HTERT RPE-1 (cell line): ENCODE data around the gene MID1IP1.

Source experiments
- in situ Hi-C: fragments of 300-500 bp; cut with MboI; formaldehyde crosslinking; loops from 4 replicates; pipeline ENCODE4 v1.14.3; 2020; ENCODE audit warnings: low sequenced_read_pairs

The MID1IP1 gene

GRCh38 chrX:38811515-38812243 lies 10.4 kb downstream of the MID1IP1 start:
- in situ Hi-C loops, result no loop called here

- in situ Hi-C loops, result no loop called here
Observed at GRCh38 chrX:38816155-38816554, 14.9 kb downstream of the MID1IP1 start.

GRCh38 chrX:38817004-38817703 lies 15.9 kb downstream of the MID1IP1 start:
- in situ Hi-C loops, result no loop called here

- in situ Hi-C loops, result no loop called here
Observed at GRCh38 chrX:38819163-38819562, 17.9 kb downstream of the MID1IP1 start.

- in situ Hi-C loops, result no loop called here
Observed at GRCh38 chrX:38819709-38820108, 18.4 kb downstream of the MID1IP1 start.

- in situ Hi-C loops, result no loop called here
Observed at GRCh38 chrX:38820751-38821150, 19.5 kb downstream of the MID1IP1 start.

GRCh38 chrX:38824176-38824575 lies 22.9 kb downstream of the MID1IP1 start:
- in situ Hi-C loops, result no loop called here

- in situ Hi-C loops, result no loop called here
Observed at GRCh38 chrX:38831949-38832348, 30.7 kb downstream of the MID1IP1 start.

- in situ Hi-C loops, result no loop called here
Observed at GRCh38 chrX:38837389-38837788, 36.1 kb downstream of the MID1IP1 start.

GRCh38 chrX:38839277-38839676 lies 38.0 kb downstream of the MID1IP1 start:
- in situ Hi-C loops, result no loop called here

GRCh38 chrX:38839944-38840343 lies 38.7 kb downstream of the MID1IP1 start:
- in situ Hi-C loops, result no loop called here

- in situ Hi-C loops, result no loop called here
Observed at GRCh38 chrX:38841750-38842149, 40.5 kb downstream of the MID1IP1 start.

- in situ Hi-C loops, result no loop called here
Observed at GRCh38 chrX:38845426-38845825, 44.2 kb downstream of the MID1IP1 start.

- in situ Hi-C loops, result no loop called here
Observed at GRCh38 chrX:38847206-38847902, 46.1 kb downstream of the MID1IP1 start.

- in situ Hi-C loops, result no loop called here
Observed at GRCh38 chrX:38847903-38848230, 46.6 kb downstream of the MID1IP1 start.

- in situ Hi-C loops, result no loop called here
Observed at GRCh38 chrX:38848671-38849455, 47.6 kb downstream of the MID1IP1 start.

GRCh38 chrX:38850807-38851544 lies 49.7 kb downstream of the MID1IP1 start:
- in situ Hi-C loops, result no loop called here

GRCh38 chrX:38854305-38854704 lies 53.0 kb downstream of the MID1IP1 start:
- in situ Hi-C loops, result no loop called here
